GM12878 (cell line): Measurements from ENCODE around the gene UTS2R. TPM values are rescaled to one million over a fixed set of nuclear protein-coding genes. Genes with fewer than 3 reads are reported as not detected.

ENCODE experiments used
- STAT1 ChIP-seq: fragments of 450-650 bp; conservative IDR thresholded peaks from 2 replicates; pipeline ENCODE4 v1.6.1; 2014; ENCODE audit warnings: antibody characterized with exemption, mild to moderate bottlenecking
- ZNF384 ChIP-seq: IDR thresholded peaks from 2 replicates; pipeline ENCODE4 v1.6.1; 2012; ENCODE audit warnings: low read depth, mild to moderate bottlenecking, low read length, improper control_type of control experiment, borderline replicate concordance
- polyA plus RNA-seq, 11 experiments: library from polyadenylated mRNA; depleted of rRNA in 4 of 11; unstranded in 6 of 11; stranded (reverse) in 5 of 11; fragments of >200 nt; fragmentation: Nextera tagmentation in 4 of 11; fragmentation: Illumina TruSeq in 1 of 11; extraction: Ambion mirVana in 4 of 11; extraction: Trizol in 1 of 11; gene quantifications; 1 replicate in 1 of 11; 2 replicates in 10 of 11; pipeline versions ENCODE4 v1.2.1 to v1.2.3, GENCODE V29; 2011 to 2016; ENCODE audit warnings: inconsistent platforms in 2 of 11, missing spikeins in 2 of 11, low read depth in 1 of 11
- total RNA-seq, 4 experiments: library from RNA; depleted of rRNA in 3 of 4; stranded (reverse); fragments of >200 nt in 3 of 4; fragmentation: Illumina TruSeq in 1 of 4; extraction: Trizol in 1 of 4; gene quantifications; 2 replicates each; pipeline versions ENCODE4 v1.2.1 to v1.2.3, GENCODE V29; 2013 to 2021
- TF ChIP-seq, protein P1 (sequence below): fragments of 450-650 bp; conservative IDR thresholded peaks from 2 replicates; pipeline ENCODE4 v1.6.1; 2017; ENCODE audit warnings: mild to moderate bottlenecking, moderate library complexity
- TF ChIP-seq, protein P2 (sequence below): IDR thresholded peaks from 2 replicates; pipeline ENCODE4 v1.6.1; 2012; ENCODE audit warnings: low read length, inconsistent platforms
- TF ChIP-seq, protein P3 (sequence below): IDR thresholded peaks from 2 replicates; pipeline ENCODE4 v1.6.1; 2011; ENCODE audit warnings: low read depth, mild to moderate bottlenecking, low read length, moderate library complexity, borderline replicate concordance; ENCODE audit errors: extremely low read depth

The UTS2R gene
- total and polyA plus RNA-seq, 10 of the 15 experiments (the other 5 are each of a cell fraction or from before 2014, with no cell fraction given): 0.04 to 0.36 (median 0.11) TPM; not detected in 6

DNA sequence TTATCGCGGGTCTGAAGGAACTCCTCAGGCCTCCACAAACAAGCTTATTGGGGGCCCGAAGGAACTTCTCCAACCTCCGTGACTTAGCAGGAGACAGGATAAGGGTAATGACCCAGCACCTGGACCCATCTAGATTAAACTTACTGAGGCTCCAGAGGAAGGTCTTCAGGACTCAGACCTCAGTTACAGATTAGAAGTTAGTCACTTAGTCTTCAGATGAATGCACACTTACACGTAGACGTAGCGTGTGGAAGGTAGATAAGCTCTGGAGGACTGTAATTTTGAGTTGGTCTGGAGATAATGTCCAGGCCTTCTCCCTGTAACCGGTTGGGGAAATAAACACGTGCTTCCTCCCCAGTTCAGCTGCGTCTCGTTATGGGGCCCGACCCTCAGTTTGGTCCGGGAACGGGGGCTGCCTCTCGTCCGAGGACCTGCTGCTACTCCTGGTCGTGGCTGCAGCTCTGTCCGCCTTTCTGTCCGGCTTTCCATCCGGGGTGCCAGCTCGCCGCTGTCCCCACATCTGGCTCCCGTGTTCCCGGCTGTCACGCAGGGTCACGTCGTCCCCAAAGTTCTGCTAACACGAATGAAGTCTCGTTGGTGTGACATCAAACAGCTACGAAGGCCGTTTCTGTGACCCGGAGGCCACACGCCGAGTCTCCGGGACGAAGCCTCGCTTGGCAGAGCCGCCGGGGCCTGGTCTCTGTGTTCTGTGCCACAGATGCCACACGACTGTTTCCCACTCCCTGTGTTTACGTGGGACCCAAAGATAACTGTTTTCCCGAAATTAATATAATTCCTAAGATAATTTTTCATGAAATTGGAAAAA is 26.2 kb upstream of the UTS2R start (continued):
- TF ChIP-seq, protein P1, sequence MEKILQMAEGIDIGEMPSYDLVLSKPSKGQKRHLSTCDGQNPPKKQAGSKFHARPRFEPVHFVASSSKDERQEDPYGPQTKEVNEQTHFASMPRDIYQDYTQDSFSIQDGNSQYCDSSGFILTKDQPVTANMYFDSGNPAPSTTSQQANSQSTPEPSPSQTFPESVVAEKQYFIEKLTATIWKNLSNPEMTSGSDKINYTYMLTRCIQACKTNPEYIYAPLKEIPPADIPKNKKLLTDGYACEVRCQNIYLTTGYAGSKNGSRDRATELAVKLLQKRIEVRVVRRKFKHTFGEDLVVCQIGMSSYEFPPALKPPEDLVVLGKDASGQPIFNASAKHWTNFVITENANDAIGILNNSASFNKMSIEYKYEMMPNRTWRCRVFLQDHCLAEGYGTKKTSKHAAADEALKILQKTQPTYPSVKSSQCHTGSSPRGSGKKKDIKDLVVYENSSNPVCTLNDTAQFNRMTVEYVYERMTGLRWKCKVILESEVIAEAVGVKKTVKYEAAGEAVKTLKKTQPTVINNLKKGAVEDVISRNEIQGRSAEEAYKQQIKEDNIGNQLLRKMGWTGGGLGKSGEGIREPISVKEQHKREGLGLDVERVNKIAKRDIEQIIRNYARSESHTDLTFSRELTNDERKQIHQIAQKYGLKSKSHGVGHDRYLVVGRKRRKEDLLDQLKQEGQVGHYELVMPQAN: no peak
- TF ChIP-seq, protein P2, sequence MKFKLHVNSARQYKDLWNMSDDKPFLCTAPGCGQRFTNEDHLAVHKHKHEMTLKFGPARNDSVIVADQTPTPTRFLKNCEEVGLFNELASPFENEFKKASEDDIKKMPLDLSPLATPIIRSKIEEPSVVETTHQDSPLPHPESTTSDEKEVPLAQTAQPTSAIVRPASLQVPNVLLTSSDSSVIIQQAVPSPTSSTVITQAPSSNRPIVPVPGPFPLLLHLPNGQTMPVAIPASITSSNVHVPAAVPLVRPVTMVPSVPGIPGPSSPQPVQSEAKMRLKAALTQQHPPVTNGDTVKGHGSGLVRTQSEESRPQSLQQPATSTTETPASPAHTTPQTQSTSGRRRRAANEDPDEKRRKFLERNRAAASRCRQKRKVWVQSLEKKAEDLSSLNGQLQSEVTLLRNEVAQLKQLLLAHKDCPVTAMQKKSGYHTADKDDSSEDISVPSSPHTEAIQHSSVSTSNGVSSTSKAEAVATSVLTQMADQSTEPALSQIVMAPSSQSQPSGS: no peak
- TF ChIP-seq, protein P3, sequence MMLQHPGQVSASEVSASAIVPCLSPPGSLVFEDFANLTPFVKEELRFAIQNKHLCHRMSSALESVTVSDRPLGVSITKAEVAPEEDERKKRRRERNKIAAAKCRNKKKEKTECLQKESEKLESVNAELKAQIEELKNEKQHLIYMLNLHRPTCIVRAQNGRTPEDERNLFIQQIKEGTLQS: no peak
- TF ChIP-seq ZNF384: no peak
- TF ChIP-seq STAT1: no peak
